Measurements from ENCODE around the gene LPP.

DNA sequence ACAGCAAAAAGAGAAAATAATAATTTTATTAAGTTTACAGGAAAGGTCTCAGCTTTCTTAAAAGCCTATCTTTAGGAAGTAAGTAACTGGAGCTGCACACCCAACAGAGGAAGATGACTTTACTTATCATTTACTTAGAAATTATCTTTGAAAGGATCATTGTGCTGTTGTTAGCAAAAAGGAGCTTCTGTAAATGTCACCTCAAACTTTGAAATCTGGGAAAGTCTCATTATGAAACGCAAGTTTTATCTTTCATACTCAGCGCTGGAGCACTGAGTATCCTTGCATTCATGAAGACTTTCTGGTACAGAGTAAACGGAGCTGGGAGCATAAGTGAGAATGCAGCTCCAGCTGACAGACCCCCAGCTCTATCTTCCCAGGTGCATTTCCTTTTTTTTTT lies 526.6 kb downstream of the LPP start:
- TF ChIP-seq, protein P1, sequence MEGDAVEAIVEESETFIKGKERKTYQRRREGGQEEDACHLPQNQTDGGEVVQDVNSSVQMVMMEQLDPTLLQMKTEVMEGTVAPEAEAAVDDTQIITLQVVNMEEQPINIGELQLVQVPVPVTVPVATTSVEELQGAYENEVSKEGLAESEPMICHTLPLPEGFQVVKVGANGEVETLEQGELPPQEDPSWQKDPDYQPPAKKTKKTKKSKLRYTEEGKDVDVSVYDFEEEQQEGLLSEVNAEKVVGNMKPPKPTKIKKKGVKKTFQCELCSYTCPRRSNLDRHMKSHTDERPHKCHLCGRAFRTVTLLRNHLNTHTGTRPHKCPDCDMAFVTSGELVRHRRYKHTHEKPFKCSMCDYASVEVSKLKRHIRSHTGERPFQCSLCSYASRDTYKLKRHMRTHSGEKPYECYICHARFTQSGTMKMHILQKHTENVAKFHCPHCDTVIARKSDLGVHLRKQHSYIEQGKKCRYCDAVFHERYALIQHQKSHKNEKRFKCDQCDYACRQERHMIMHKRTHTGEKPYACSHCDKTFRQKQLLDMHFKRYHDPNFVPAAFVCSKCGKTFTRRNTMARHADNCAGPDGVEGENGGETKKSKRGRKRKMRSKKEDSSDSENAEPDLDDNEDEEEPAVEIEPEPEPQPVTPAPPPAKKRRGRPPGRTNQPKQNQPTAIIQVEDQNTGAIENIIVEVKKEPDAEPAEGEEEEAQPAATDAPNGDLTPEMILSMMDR (IDR thresholded peaks at IDR 0.05 in 4 of 5, conservative IDR thresholded peaks at IDR 0.05 in 1 of 5), result no peak
- TF ChIP-seq POLR2A (IDR thresholded peaks at IDR 0.05), result no peak

All from gastrocnemius medialis (tissue), 4 donors.